WTC11 (cell line): ENCODE measurements around the gene NRDC. TPM values are rescaled to one million over a fixed set of nuclear protein-coding genes. Genes with fewer than 3 reads are reported as not detected.
A peak's percentile ranks its signal among the peaks of the same experiment; 100 is the strongest.
"Not testable (repeated sequence)": the region's sequence is repeated elsewhere in the genome, so short reads cannot be mapped to it uniquely, and the experiment has no call there.

Experiments
- ATAC-seq: fragments of 200-7000 bp; cut with Tn5 transposase; 2 replicates; pipeline ENCODE4 v1.10.0; 2021; ENCODE audit warnings: mild to moderate bottlenecking, moderate library complexity
- CTCF ChIA-PET: fragments of 300-600 bp; sonication (Branson Sonifier 250); formaldehyde crosslinking; loops from one replicate; lab custom pipeline; 2021; ENCODE audit warnings: antibody characterized with exemption; lab: Charles Lee
- POLR2A ChIA-PET: fragments of 350-600 bp; sonication (Branson Sonifier 250); formaldehyde crosslinking; loops from one replicate; lab custom pipeline; 2021; ENCODE audit warnings: antibody characterized with exemption; lab: Charles Lee
- DNase-seq: peaks from one replicate; pipeline ENCODE4 v3.0.0; 2021; ENCODE audit warnings: low spot score
- H3K27ac Mint-ChIP-seq: 2 replicates; pipeline ENCODE4 v1.8.0; 2021; ENCODE audit warnings: mixed read lengths
- H3K27me3 Mint-ChIP-seq: 2 replicates; pipeline ENCODE4 v1.8.0; 2021; ENCODE audit warnings: low read depth, mild to moderate bottlenecking, moderate library complexity, mixed read lengths
- H3K36me3 Mint-ChIP-seq: 2 replicates; pipeline ENCODE4 v1.8.0; 2021; ENCODE audit warnings: mixed read lengths
- H3K4me1 Mint-ChIP-seq: 2 replicates; pipeline ENCODE4 v1.8.0; 2022; ENCODE audit warnings: mixed read lengths
- H3K4me3 Mint-ChIP-seq: 2 replicates; pipeline ENCODE4 v1.8.0; 2021; ENCODE audit warnings: mild to moderate bottlenecking, moderate library complexity, mixed read lengths
- H3K9me3 Mint-ChIP-seq: 2 replicates; pipeline ENCODE4 v1.8.0; 2021; ENCODE audit warnings: mixed read lengths
- GABPB1 ChIP-seq: sonication (generic); formaldehyde crosslinking; IDR thresholded peaks from 2 replicates; pipeline ENCODE4 v1.8.1; 2023; ENCODE audit warnings: mild to moderate bottlenecking, missing genetic modification reagents
- JUN ChIP-seq: sonication (generic); formaldehyde crosslinking; IDR thresholded peaks from 2 replicates; pipeline ENCODE4 v1.8.0; 2023; ENCODE audit warnings: mild to moderate bottlenecking, missing genetic modification reagents
- NFE2L1 ChIP-seq: sonication (generic); formaldehyde crosslinking; IDR thresholded peaks from 2 replicates; pipeline ENCODE4 v1.8.1; 2023; ENCODE audit warnings: missing genetic modification reagents
- NR1H2 ChIP-seq: sonication (generic); formaldehyde crosslinking; IDR thresholded peaks from 2 replicates; pipeline ENCODE4 v1.9.0; 2021; ENCODE audit warnings: mild to moderate bottlenecking, moderate library complexity, missing genetic modification reagents
- PRRX2 ChIP-seq: fragments of 250-450 bp; sonication (Bioruptor Pico); IDR thresholded peaks from 2 replicates; pipeline ENCODE4 v1.8.0; 2021; ENCODE audit warnings: mild to moderate bottlenecking
- SOX15 ChIP-seq: fragments of 250-450 bp; sonication (Bioruptor Pico); IDR thresholded peaks from 2 replicates; pipeline ENCODE4 v1.9.0; 2021; ENCODE audit warnings: mild to moderate bottlenecking
- TCF7 ChIP-seq: sonication (generic); formaldehyde crosslinking; IDR thresholded peaks from 2 replicates; pipeline ENCODE4 v1.8.0; 2022; ENCODE audit warnings: mild to moderate bottlenecking, low read depth, missing genetic modification reagents, moderate library complexity
- ZNF121 ChIP-seq: sonication (generic); formaldehyde crosslinking; IDR thresholded peaks from 2 replicates; pipeline ENCODE4 v1.8.0; 2023; ENCODE audit warnings: missing genetic modification reagents
- total RNA-seq: library from RNA; stranded (reverse); gene quantifications from 3 replicates; pipeline ENCODE4 v1.2.3, GENCODE V29; 2021
- TF ChIP-seq, protein P1 (sequence below): sonication (generic); formaldehyde crosslinking; IDR thresholded peaks from 2 replicates; pipeline ENCODE4 v1.8.1; 2022; ENCODE audit warnings: mild to moderate bottlenecking, moderate library complexity, missing genetic modification reagents
- TF ChIP-seq, protein P2 (sequence below): sonication (generic); formaldehyde crosslinking; IDR thresholded peaks from 2 replicates; pipeline ENCODE4 v1.8.0; 2022; ENCODE audit warnings: mild to moderate bottlenecking, missing genetic modification reagents
- TF ChIP-seq, protein P3 (sequence below): sonication (generic); formaldehyde crosslinking; conservative IDR thresholded peaks from 2 replicates; pipeline ENCODE4 v1.8.1; 2023; ENCODE audit warnings: mild to moderate bottlenecking, low read depth, missing genetic modification reagents, moderate library complexity
- TF ChIP-seq, protein P4 (sequence below): sonication (generic); formaldehyde crosslinking; IDR thresholded peaks from 2 replicates; pipeline ENCODE4 v1.8.0; 2022; ENCODE audit warnings: mild to moderate bottlenecking, missing genetic modification reagents
- TF ChIP-seq, protein P5 (sequence below): sonication (generic); formaldehyde crosslinking; IDR thresholded peaks from 2 replicates; pipeline ENCODE4 v1.8.1; 2023; ENCODE audit warnings: mild to moderate bottlenecking, missing genetic modification reagents
- TF ChIP-seq, protein P6 (sequence below): sonication (generic); formaldehyde crosslinking; conservative IDR thresholded peaks from 2 replicates; pipeline ENCODE4 v1.8.1; 2022; ENCODE audit warnings: mild to moderate bottlenecking, missing genetic modification reagents
- TF ChIP-seq, protein P7 (sequence below): fragments of 250-450 bp; sonication (Bioruptor Pico); IDR thresholded peaks from 2 replicates; pipeline ENCODE4 v1.9.0; 2021; ENCODE audit warnings: moderate library complexity, mild to moderate bottlenecking, inconsistent platforms, borderline replicate concordance
- TF ChIP-seq, protein P8 (sequence below): sonication (generic); formaldehyde crosslinking; IDR thresholded peaks from 2 replicates; pipeline ENCODE4 v1.8.1; 2022; ENCODE audit warnings: low read depth, mild to moderate bottlenecking, moderate library complexity, missing genetic modification reagents, borderline replicate concordance
- TF ChIP-seq, protein P9 (sequence below): fragments of 250-450 bp; sonication (Bioruptor Pico); IDR thresholded peaks from 2 replicates; pipeline ENCODE4 v1.9.0; 2021; ENCODE audit warnings: mild to moderate bottlenecking

NRDC gene
- total RNA-seq, 1 experiment from 2014 or later: 201 TPM

DNA sequence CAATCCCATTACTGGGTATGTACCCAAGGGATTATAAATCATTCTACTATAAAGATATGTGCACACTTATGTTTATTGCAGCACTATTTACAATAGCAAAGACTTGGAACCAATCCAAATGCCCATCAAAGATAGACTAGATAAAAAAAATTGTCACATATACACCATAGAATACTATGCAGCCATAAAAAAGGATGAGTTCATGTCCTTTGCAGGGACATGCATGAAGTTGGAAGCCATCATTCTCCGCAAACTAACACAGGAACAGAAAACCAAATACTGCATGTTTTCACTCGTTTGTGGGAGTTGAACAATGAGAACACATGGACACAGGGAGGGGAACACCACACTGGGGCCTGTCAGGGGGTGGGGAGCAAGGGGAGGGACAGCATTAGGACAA is 16.2 kb upstream of the NRDC start:
- H3K9me3 Mint-ChIP-seq, ATAC-seq, DNase-seq, H3K27ac Mint-ChIP-seq, H3K4me1 Mint-ChIP-seq, POLR2A ChIA-PET, CTCF ChIA-PET, H3K4me3 Mint-ChIP-seq, H3K36me3 Mint-ChIP-seq: not testable (repeated sequence)
- H3K27me3 Mint-ChIP-seq: peaks cover 14% of the 10 kb centered on the region

DNA sequence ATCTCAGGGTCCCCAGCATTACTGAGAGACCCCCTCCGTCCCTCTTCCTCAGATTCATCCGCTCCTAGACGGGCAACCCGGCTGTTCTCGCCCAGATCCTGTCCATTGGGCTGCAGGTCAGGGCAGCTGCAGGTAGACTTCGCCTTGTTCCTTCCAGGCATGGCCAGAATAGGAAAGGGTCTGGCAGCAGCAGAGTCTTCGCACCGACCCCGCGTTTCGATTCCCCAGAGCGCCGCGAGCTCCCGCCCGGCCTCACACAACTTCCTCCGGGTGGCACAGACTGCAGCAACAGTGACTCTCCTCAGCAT is 265 bp downstream of the NRDC start:
- H3K4me3 Mint-ChIP-seq: no peak overlapping the region
- peaks cover 3% of the 10 kb centered on the region for H3K36me3 Mint-ChIP-seq
- DNase-seq: no peak
- peak; percentile 29 for ATAC-seq
- TF ChIP-seq TCF7 (CRISPR knock-in tag) (0 out of 2 replicates have a peak, but pooled peaks have one; percentile 8), JUN (0 out of 2 replicates have a peak, but pooled peaks have one; percentile 30)
- TF ChIP-seq, protein P1, sequence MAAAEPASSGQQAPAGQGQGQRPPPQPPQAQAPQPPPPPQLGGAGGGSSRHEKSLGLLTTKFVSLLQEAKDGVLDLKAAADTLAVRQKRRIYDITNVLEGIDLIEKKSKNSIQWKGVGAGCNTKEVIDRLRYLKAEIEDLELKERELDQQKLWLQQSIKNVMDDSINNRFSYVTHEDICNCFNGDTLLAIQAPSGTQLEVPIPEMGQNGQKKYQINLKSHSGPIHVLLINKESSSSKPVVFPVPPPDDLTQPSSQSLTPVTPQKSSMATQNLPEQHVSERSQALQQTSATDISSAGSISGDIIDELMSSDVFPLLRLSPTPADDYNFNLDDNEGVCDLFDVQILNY: no peak
- TF ChIP-seq, protein P2, sequence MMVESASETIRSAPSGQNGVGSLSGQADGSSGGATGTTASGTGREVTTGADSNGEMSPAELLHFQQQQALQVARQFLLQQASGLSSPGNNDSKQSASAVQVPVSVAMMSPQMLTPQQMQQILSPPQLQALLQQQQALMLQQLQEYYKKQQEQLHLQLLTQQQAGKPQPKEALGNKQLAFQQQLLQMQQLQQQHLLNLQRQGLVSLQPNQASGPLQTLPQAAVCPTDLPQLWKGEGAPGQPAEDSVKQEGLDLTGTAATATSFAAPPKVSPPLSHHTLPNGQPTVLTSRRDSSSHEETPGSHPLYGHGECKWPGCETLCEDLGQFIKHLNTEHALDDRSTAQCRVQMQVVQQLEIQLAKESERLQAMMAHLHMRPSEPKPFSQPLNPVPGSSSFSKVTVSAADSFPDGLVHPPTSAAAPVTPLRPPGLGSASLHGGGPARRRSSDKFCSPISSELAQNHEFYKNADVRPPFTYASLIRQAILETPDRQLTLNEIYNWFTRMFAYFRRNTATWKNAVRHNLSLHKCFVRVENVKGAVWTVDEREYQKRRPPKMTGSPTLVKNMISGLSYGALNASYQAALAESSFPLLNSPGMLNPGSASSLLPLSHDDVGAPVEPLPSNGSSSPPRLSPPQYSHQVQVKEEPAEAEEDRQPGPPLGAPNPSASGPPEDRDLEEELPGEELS: peak; percentile 73; the same call in 1 of the 2 replicates
- no peaks in the 10 kb centered on the region for H3K9me3 Mint-ChIP-seq
- H3K4me1 Mint-ChIP-seq: peaks cover 17% of the 10 kb centered on the region
- no peak overlapping the region for H3K27ac Mint-ChIP-seq
- H3K27me3 Mint-ChIP-seq: peaks cover 13% of the 10 kb centered on the region
- CTCF ChIA-PET: no interaction called here
- POLR2A ChIA-PET: no interaction called here

DNA sequence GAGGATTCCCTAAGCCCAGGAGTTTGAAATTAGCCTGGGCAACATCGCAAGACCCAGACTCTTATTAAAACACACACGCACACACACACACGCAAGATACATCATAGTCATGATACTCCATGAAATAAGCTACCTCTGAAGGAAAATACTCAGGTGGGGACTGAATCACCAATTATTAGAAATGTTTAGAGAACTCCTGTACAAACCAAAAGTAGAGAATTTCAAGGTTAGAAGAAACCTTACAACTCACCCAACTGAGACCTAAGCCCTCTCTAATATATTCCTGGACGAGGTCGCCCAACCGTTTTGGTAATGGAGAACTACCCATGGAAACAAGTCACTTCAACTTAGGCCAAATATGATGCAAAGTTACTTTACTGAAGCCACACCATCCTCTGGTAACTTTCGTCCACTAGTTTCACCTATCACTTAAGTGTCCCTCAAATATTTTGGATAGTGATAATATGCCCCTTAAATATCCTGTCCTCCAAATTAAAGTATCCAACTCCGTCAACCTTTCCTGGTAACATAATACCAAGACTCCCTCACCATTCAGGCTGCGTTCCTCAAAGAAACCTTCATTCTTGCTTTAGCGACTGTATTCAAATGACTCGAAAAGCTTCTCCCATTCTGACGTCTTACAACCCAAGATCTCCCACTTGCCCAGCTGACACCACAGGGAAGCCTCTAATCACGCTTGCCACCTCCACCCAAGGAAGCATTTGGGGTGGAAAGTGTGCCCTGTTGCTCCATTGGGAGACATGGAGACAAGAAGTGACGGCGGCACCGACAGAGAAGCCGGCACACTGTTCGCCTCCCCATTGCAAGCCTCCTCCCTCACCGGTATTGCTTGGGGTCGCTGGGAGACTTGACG is 856 bp downstream of the NRDC start:
- no peak overlapping the region for H3K4me3 Mint-ChIP-seq
- no peak for DNase-seq
- H3K4me1 Mint-ChIP-seq: peaks cover 17% of the 10 kb centered on the region
- TF ChIP-seq, protein P3, sequence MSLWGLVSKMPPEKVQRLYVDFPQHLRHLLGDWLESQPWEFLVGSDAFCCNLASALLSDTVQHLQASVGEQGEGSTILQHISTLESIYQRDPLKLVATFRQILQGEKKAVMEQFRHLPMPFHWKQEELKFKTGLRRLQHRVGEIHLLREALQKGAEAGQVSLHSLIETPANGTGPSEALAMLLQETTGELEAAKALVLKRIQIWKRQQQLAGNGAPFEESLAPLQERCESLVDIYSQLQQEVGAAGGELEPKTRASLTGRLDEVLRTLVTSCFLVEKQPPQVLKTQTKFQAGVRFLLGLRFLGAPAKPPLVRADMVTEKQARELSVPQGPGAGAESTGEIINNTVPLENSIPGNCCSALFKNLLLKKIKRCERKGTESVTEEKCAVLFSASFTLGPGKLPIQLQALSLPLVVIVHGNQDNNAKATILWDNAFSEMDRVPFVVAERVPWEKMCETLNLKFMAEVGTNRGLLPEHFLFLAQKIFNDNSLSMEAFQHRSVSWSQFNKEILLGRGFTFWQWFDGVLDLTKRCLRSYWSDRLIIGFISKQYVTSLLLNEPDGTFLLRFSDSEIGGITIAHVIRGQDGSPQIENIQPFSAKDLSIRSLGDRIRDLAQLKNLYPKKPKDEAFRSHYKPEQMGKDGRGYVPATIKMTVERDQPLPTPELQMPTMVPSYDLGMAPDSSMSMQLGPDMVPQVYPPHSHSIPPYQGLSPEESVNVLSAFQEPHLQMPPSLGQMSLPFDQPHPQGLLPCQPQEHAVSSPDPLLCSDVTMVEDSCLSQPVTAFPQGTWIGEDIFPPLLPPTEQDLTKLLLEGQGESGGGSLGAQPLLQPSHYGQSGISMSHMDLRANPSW: no peak
- TF ChIP-seq ZNF121 (CRISPR knock-in tag): 0 out of 2 replicates have a peak, but pooled peaks have one; percentile 14
- peaks cover 3% of the 10 kb centered on the region for H3K36me3 Mint-ChIP-seq
- ATAC-seq: peak; percentile 6
- H3K27me3 Mint-ChIP-seq: peaks cover 7% of the 10 kb centered on the region
- ChIA-PET CTCF (no interaction called here), POLR2A (no interaction called here)
- H3K9me3 Mint-ChIP-seq: no peaks in the 10 kb centered on the region
- no peak overlapping the region for H3K27ac Mint-ChIP-seq

DNA sequence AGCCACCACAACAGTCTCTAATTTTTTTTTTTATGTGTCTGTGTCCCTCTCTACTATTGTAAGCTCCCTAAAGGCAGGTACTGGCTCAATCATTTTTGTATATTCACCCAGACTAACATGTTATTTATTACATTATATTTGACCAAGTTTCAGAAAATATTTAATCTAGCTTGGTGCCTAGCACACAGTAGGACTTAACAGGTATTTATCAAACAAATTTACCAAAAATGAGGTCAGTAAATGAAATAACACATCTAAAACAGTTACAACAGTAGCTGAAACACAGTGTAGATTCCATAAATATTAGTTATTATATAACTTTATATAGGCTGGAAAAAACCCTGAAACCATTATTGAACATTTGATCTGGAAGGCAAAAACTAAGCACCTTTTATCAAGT is 2.7 kb downstream of the NRDC start:
- ChIA-PET CTCF (interaction anchor here (0.6 to 1.0 kb wide), 2 partner anchors 20 to 1707 kb away, joined by 3 read pairs; no protein-coding TSS in a partner anchor), POLR2A (no interaction called here)
- Mint-ChIP-seq H3K9me3 (no peaks in the 10 kb centered on the region), H3K27me3 (no peaks in the 10 kb centered on the region), H3K4me1 (peaks cover 28% of the 10 kb centered on the region), H3K27ac (no peak overlapping the region), H3K4me3 (0 out of 2 replicates have a peak overlapping the region, but pooled peaks have one; percentile 47), H3K36me3 (peaks cover 3% of the 10 kb centered on the region)
- ATAC-seq (no peak), DNase-seq (no peak)
- TF ChIP-seq, protein P4, sequence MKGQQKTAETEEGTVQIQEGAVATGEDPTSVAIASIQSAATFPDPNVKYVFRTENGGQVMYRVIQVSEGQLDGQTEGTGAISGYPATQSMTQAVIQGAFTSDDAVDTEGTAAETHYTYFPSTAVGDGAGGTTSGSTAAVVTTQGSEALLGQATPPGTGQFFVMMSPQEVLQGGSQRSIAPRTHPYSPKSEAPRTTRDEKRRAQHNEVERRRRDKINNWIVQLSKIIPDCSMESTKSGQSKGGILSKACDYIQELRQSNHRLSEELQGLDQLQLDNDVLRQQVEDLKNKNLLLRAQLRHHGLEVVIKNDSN (CRISPR knock-in tag): no peak
- TF ChIP-seq, protein P5, sequence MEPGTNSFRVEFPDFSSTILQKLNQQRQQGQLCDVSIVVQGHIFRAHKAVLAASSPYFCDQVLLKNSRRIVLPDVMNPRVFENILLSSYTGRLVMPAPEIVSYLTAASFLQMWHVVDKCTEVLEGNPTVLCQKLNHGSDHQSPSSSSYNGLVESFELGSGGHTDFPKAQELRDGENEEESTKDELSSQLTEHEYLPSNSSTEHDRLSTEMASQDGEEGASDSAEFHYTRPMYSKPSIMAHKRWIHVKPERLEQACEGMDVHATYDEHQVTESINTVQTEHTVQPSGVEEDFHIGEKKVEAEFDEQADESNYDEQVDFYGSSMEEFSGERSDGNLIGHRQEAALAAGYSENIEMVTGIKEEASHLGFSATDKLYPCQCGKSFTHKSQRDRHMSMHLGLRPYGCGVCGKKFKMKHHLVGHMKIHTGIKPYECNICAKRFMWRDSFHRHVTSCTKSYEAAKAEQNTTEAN (CRISPR knock-in tag): no peak
- TF ChIP-seq, protein P6, sequence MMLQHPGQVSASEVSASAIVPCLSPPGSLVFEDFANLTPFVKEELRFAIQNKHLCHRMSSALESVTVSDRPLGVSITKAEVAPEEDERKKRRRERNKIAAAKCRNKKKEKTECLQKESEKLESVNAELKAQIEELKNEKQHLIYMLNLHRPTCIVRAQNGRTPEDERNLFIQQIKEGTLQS (CRISPR knock-in tag): no peak
- TF ChIP-seq, protein P7, sequence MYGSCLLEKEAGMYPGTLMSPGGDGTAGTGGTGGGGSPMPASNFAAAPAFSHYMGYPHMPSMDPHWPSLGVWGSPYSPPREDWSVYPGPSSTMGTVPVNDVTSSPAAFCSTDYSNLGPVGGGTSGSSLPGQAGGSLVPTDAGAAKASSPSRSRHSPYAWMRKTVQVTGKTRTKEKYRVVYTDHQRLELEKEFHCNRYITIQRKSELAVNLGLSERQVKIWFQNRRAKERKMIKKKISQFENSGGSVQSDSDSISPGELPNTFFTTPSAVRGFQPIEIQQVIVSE: no peak
- TF ChIP-seq NR1H2 (CRISPR knock-in tag) (no peak), PRRX2 (no peak), NFE2L1 (CRISPR knock-in tag) (no peak), SOX15 (CRISPR knock-in tag) (no peak), GABPB1 (CRISPR knock-in tag) (no peak)
- TF ChIP-seq, protein P8, sequence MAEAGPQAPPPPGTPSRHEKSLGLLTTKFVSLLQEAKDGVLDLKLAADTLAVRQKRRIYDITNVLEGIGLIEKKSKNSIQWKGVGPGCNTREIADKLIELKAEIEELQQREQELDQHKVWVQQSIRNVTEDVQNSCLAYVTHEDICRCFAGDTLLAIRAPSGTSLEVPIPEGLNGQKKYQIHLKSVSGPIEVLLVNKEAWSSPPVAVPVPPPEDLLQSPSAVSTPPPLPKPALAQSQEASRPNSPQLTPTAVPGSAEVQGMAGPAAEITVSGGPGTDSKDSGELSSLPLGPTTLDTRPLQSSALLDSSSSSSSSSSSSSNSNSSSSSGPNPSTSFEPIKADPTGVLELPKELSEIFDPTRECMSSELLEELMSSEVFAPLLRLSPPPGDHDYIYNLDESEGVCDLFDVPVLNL (CRISPR knock-in tag): no peak
- TF ChIP-seq, protein P9, sequence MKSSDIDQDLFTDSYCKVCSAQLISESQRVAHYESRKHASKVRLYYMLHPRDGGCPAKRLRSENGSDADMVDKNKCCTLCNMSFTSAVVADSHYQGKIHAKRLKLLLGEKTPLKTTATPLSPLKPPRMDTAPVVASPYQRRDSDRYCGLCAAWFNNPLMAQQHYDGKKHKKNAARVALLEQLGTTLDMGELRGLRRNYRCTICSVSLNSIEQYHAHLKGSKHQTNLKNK (CRISPR knock-in tag): no peak
